ENCODE results near the gene SLC26A5.

Gene SLC26A5

DNA sequence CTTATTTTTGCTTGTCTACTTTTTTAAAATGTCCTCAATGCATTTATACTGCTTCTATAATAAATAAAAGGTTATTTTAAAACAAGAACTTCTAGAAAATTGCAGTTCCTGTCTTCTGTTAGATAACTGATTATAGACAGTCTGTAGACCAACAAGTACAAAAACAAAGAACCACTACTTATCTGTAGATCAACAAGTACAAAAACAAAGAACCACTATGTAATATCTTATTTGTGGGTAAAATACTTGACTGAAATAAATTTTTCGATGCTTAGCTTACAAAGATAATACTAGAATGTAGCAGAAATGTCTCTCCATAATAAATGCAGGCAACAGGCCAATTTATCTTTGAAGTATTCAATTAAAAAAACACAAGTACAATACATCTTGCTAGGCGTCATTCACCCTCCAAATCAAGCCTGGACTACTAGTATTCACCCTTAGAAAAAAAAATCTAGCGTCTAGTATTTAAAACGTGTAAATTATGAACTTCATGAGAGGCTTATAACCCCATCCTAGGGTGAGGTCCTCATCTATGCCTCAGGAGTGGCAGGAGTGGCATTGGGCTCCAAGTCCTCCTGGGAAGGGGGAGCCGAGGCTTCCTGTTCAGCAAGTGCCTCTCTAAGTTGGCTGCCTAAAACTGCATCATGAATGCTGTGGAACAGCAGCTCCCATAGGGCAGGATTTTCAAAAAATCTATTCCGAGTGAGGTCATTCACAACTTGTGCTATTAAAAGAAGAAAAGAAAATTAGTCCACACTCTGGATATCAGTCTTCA is 72.0 kb downstream of the SLC26A5 start:
- DNase-seq (ENCODE audit: low read depth in 1 of 2, low spot score in 1 of 2), result no peak
- Histone ChIP-seq H3K27me3 (ENCODE audit: insufficient read depth, poor library complexity, severe bottlenecking) (no peaks in the 10 kb centered on the region), H3K27ac (replicated peaks) (no peak overlapping the region), H3K4me3 (replicated peaks; ENCODE audit: insufficient read depth, low read length) (no peak overlapping the region)
- TF ChIP-seq SPI1 (IDR thresholded peaks at IDR 0.05; ENCODE audit: borderline replicate concordance, low read depth) (no peak), GABPA (IDR thresholded peaks at IDR 0.05; ENCODE audit: low read depth) (no peak), POLR2AphosphoS5 (IDR thresholded peaks at IDR 0.05; ENCODE audit: low read depth) (no peak)
- TF ChIP-seq, protein P1, sequence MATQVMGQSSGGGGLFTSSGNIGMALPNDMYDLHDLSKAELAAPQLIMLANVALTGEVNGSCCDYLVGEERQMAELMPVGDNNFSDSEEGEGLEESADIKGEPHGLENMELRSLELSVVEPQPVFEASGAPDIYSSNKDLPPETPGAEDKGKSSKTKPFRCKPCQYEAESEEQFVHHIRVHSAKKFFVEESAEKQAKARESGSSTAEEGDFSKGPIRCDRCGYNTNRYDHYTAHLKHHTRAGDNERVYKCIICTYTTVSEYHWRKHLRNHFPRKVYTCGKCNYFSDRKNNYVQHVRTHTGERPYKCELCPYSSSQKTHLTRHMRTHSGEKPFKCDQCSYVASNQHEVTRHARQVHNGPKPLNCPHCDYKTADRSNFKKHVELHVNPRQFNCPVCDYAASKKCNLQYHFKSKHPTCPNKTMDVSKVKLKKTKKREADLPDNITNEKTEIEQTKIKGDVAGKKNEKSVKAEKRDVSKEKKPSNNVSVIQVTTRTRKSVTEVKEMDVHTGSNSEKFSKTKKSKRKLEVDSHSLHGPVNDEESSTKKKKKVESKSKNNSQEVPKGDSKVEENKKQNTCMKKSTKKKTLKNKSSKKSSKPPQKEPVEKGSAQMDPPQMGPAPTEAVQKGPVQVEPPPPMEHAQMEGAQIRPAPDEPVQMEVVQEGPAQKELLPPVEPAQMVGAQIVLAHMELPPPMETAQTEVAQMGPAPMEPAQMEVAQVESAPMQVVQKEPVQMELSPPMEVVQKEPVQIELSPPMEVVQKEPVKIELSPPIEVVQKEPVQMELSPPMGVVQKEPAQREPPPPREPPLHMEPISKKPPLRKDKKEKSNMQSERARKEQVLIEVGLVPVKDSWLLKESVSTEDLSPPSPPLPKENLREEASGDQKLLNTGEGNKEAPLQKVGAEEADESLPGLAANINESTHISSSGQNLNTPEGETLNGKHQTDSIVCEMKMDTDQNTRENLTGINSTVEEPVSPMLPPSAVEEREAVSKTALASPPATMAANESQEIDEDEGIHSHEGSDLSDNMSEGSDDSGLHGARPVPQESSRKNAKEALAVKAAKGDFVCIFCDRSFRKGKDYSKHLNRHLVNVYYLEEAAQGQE (IDR thresholded peaks at IDR 0.05; ENCODE audit: insufficient replicate concordance, low read depth), result no peak
- TF ChIP-seq, protein P2, sequence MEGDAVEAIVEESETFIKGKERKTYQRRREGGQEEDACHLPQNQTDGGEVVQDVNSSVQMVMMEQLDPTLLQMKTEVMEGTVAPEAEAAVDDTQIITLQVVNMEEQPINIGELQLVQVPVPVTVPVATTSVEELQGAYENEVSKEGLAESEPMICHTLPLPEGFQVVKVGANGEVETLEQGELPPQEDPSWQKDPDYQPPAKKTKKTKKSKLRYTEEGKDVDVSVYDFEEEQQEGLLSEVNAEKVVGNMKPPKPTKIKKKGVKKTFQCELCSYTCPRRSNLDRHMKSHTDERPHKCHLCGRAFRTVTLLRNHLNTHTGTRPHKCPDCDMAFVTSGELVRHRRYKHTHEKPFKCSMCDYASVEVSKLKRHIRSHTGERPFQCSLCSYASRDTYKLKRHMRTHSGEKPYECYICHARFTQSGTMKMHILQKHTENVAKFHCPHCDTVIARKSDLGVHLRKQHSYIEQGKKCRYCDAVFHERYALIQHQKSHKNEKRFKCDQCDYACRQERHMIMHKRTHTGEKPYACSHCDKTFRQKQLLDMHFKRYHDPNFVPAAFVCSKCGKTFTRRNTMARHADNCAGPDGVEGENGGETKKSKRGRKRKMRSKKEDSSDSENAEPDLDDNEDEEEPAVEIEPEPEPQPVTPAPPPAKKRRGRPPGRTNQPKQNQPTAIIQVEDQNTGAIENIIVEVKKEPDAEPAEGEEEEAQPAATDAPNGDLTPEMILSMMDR (IDR thresholded peaks at IDR 0.05; ENCODE audit: insufficient read depth, low read length), result no peak

DNA sequence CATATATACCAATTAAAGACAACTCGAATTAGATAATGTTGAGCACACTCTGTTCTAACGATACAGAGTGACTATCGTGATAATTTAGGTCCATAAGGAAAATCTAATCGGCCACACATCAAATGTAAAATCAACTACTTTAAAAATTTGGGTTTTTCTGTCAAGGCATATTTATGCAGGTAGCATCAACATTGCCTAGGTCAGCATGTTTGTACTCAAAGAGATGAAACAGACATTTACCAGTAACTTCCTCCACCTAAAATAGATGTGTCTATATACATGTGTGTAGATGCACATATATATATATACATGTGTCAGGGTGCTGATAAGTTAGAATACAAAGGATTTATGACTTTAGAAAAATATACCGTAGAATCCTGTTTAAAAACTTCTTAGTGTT is 76.6 kb downstream of the SLC26A5 start:
- TF ChIP-seq, protein P2 (IDR thresholded peaks at IDR 0.05; ENCODE audit: insufficient read depth, low read length), result no peak
- TF ChIP-seq, protein P1 (IDR thresholded peaks at IDR 0.05; ENCODE audit: insufficient replicate concordance, low read depth), result no peak
- no peak for TF ChIP-seq POLR2AphosphoS5 (IDR thresholded peaks at IDR 0.05; ENCODE audit: low read depth)
- no peak for TF ChIP-seq GABPA (IDR thresholded peaks at IDR 0.05; ENCODE audit: low read depth)
- no peak for TF ChIP-seq SPI1 (IDR thresholded peaks at IDR 0.05; ENCODE audit: borderline replicate concordance, low read depth)
- no peak overlapping the region for H3K4me3 ChIP-seq (replicated peaks; ENCODE audit: insufficient read depth, low read length)
- no peak for DNase-seq (ENCODE audit: low read depth in 1 of 2, low spot score in 1 of 2)
- H3K27ac ChIP-seq (replicated peaks), result no peak overlapping the region
- no peaks in the 10 kb centered on the region for H3K27me3 ChIP-seq (ENCODE audit: insufficient read depth, poor library complexity, severe bottlenecking)

DNA sequence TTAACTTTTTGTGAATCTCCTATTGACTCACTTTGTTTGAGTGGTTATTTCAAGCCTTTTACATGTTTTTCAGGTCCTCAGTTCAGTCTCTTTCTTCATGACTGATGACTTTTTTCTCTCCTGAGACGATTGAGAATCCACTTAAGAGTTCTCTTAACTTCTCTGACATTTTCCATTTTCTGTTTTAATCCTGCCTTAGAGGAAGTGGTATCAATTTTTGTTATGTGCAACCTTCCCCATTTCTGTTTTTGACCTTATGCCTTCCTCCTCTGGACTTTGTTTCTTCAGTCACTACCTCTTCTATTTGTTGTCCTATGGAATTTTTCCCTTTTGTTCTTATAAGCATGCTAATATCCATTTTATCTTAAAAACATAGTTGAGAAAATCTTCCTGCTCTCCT is 96.2 kb downstream of the SLC26A5 start:
- TF ChIP-seq, protein P1 (IDR thresholded peaks at IDR 0.05; ENCODE audit: insufficient replicate concordance, low read depth), result no peak
- TF ChIP-seq SPI1 (IDR thresholded peaks at IDR 0.05; ENCODE audit: borderline replicate concordance, low read depth), result peak; percentile 87
- peak overlapping the region; percentile 86 for H3K27ac ChIP-seq (replicated peaks)
- H3K27me3 ChIP-seq (ENCODE audit: insufficient read depth, poor library complexity, severe bottlenecking), result no peaks in the 10 kb centered on the region
- DNase-seq (ENCODE audit: low read depth in 1 of 2, low spot score in 1 of 2), result peak in 1 of 2 experiments; percentile 14
- H3K4me3 ChIP-seq (replicated peaks; ENCODE audit: insufficient read depth, low read length), result peak overlapping the region; percentile 77
